ENCODE measurements around the gene SMARCD2.

DNA sequence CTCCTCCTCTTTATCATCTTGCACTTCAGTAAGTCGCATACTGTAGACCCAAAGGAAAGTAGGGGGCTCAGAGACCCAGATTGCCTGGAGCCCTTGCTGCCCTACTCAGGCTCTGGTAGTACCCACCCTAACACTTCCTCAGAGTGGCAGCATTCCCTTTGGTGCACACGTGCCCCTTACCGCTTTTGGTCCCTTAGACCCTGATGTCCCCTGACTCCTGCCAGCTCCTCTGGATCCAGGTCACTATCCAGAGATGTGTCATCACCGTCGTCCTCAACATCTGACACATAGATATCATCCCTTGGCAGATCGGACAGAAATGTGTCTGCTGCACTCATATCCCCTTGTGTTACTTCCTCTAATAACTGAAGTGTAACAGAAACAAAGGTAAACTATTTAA is 20.7 kb downstream of the SMARCD2 start:
- TF ChIP-seq, protein P1, sequence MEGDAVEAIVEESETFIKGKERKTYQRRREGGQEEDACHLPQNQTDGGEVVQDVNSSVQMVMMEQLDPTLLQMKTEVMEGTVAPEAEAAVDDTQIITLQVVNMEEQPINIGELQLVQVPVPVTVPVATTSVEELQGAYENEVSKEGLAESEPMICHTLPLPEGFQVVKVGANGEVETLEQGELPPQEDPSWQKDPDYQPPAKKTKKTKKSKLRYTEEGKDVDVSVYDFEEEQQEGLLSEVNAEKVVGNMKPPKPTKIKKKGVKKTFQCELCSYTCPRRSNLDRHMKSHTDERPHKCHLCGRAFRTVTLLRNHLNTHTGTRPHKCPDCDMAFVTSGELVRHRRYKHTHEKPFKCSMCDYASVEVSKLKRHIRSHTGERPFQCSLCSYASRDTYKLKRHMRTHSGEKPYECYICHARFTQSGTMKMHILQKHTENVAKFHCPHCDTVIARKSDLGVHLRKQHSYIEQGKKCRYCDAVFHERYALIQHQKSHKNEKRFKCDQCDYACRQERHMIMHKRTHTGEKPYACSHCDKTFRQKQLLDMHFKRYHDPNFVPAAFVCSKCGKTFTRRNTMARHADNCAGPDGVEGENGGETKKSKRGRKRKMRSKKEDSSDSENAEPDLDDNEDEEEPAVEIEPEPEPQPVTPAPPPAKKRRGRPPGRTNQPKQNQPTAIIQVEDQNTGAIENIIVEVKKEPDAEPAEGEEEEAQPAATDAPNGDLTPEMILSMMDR (IDR thresholded peaks at IDR 0.05): no peak
- no peak for TF ChIP-seq POLR2AphosphoS5 (IDR thresholded peaks at IDR 0.05)
- no peak for TF ChIP-seq EP300 (IDR thresholded peaks at IDR 0.05)

Measured in suprapubic skin (tissue), 4 donors.